Gastroesophageal sphincter (tissue), 3 donors: Measurements from ENCODE around the gene LYST.
"Not testable (repeated sequence)": the region's sequence is repeated elsewhere in the genome, so short reads cannot be mapped to it uniquely, and the experiment has no call there.

Experiments used
- POLR2A ChIP-seq, 2 donors: fragments of 450-650 bp; IDR thresholded peaks; one replicate each; pipeline ENCODE4 v1.6.1; 2017; ENCODE audit warnings: antibody characterized with exemption in 2 of 2, mild to moderate bottlenecking in 2 of 2, moderate library complexity in 1 of 2
- POLR2AphosphoS5 ChIP-seq: sonication (generic); formaldehyde crosslinking; IDR thresholded peaks from one replicate; pipeline ENCODE4 v1.6.1; 2017; ENCODE audit warnings: antibody characterized with exemption
- TF ChIP-seq, protein P1 (sequence below), 4 experiments: fragments of 200-600 bp in 2 of 4; fragments of 450-650 bp in 2 of 4; sonication (generic) in 1 of 4; IDR thresholded peaks; one replicate each; pipeline ENCODE4 v1.5.1; 2017 to 2019; ENCODE audit warnings: antibody characterized with exemption in 4 of 4, mild to moderate bottlenecking in 2 of 4, moderate library complexity in 2 of 4

DNA sequence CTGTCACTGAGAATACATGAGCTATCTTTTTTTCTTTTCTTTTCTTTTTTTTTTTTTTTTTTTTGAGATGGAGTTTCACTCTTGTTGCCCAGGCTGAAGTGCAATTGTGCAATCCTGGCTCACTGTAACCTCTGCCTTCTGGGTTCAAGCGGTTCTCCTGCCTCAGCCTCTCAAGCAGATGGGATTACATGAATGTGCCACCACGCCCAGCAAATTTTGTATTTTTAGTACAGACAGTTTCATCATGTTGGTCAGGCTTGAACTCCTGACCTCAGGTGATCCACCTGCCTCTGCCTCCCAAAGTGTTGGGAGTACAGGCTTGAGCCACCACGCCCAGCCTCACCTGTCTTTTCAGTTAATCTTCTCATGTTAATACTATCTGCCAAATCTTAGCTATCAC, 112.5 kb downstream of the LYST start:
- TF ChIP-seq, protein P1, sequence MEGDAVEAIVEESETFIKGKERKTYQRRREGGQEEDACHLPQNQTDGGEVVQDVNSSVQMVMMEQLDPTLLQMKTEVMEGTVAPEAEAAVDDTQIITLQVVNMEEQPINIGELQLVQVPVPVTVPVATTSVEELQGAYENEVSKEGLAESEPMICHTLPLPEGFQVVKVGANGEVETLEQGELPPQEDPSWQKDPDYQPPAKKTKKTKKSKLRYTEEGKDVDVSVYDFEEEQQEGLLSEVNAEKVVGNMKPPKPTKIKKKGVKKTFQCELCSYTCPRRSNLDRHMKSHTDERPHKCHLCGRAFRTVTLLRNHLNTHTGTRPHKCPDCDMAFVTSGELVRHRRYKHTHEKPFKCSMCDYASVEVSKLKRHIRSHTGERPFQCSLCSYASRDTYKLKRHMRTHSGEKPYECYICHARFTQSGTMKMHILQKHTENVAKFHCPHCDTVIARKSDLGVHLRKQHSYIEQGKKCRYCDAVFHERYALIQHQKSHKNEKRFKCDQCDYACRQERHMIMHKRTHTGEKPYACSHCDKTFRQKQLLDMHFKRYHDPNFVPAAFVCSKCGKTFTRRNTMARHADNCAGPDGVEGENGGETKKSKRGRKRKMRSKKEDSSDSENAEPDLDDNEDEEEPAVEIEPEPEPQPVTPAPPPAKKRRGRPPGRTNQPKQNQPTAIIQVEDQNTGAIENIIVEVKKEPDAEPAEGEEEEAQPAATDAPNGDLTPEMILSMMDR (IDR thresholded peaks at IDR 0.05): not testable (repeated sequence)
- not testable (repeated sequence) for TF ChIP-seq POLR2A (IDR thresholded peaks at IDR 0.05); POLR2AphosphoS5
